GM19023 (cell line): ENCODE measurements around the gene ZNF552.
A peak's percentile ranks its signal among the peaks of the same experiment; 100 is the strongest.
"Not testable (repeated sequence)": the region's sequence is repeated elsewhere in the genome, so short reads cannot be mapped to it uniquely, and the experiment has no call there.

Source experiments
- ATAC-seq: cut with Tn5 transposase; IDR thresholded peaks from one replicate; pipeline ENCODE4 v1.9.1; 2021; ENCODE audit warnings: mild to moderate bottlenecking, moderate library complexity; ENCODE audit not compliant: unreplicated experiment

ZNF552 gene

GRCh38 chr19:57819475-57820148 lies 4.9 kb upstream of the ZNF552 start:
- peak; percentile 83 for ATAC-seq

DNA sequence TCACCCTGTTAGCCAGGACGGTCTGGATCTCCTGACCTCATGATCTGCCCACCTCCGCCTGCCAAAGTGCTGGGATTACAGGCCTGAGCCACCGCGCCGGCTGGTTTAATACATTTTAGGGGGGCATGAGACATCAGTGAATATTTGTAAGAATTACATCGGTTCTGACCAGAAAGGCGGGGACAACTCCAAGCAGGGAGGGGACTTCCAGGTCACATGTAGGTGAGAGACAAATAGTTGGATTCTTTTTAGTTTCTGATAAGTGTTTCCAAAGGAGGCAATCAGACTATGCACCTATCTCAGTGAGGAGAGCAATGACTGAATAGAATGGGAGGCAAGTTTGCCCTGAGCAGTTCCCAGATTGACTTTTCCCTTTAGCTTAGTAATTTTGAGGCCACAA lies 3.7 kb upstream of the ZNF552 start:
- no peak for ATAC-seq

GRCh38 chr19:57817976-57818375 lies 3.3 kb upstream of the ZNF552 start:
- ATAC-seq = no peak

GRCh38 chr19:57816652-57817051 lies 1.9 kb upstream of the ZNF552 start:
- ATAC-seq = no peak

GRCh38 chr19:57815247-57816075 lies 748 bp upstream of the ZNF552 start:
- no peak for ATAC-seq

GRCh38 chr19:57813919-57814504 lies 701 bp downstream of the ZNF552 start:
- ATAC-seq = no peak

GRCh38 chr19:57812975-57813820 lies 1.5 kb downstream of the ZNF552 start:
- not testable (repeated sequence) for ATAC-seq

- ATAC-seq = no peak
Observed at GRCh38 chr19:57812226-57812625, 2.5 kb downstream of the ZNF552 start.

DNA sequence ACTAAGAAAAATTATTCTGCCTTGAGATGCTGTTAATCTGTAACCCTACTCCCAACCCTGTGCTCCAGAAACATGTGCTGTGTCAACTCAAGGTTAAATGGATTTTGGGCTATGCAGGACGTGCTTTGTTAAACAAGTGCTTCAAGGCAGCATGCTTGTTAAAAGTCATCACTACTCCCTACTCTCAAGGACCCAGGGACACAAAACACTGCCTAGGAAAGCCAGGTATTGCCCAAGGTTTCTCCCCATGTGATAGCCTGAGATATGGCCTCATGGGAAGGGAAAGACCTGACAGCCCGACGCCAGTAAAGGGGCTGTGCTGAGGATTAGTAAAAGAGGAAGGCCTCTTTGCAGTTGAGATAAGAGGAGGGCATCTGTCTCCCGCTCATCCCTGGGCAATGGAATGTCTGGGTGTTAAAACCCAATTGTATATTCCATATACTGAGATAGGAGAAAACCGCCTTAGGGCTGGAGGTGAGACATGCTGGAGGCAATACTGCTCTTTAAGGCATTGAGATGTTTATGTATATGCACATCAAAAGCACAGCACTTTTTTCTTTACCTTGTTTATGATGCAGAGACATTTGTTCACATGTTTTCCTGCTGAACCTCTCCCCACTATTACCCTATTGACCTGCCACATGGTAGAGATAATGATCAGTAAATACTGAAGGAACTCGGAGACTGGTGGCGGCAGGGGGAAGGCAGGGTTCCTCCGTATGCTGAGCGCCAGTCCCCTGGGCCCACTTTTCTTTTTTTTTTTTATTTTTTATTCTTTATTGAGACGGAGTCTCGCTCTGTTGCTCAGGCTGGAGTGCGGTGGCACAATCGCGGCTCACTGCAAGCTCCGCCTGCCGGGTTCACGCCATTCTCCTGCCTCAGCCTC lies 4.1 kb downstream of the ZNF552 start:
- ATAC-seq = not testable (repeated sequence)

- ATAC-seq = no peak
Observed at GRCh38 chr19:57807541-57807940, 7.2 kb downstream of the ZNF552 start.

DNA sequence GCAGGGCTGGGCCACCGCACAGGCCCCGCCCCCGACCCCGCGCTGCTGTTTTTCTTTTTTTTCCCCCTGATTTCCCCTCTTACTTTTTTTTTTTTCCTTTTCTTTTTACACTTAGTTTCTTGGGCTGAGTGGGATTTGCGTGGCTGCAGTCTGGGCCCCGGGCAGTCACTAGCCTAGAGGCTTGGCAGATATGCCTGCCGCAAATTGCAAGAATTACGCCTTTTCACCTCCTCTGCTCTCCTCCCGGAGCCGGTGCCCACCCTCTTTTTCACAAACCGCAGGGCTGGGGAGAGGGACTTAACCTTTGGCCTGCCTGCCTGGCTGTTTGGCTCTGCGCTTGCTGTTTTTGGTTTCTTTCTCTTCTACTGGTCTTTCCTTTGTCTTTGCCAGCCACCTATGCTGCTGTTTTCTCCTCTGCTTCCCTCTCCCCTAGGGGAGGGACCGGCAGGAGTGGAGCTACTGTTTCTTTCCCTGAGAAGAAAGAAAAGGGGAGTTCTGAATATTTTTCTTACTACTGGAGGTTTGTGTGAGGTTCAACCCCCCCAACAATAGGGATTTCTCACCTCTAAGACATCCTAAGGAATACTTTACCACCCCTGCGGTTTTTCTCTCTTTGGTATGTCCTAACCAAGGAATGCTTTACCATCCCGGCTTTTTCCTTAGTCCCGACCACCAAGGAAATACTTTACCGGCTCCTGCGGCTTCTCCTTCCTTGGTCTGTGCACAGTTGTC lies 11.0 kb downstream of the ZNF552 start:
- ATAC-seq = no peak

GRCh38 chr19:57803265-57803593 lies 11.5 kb downstream of the ZNF552 start:
- ATAC-seq = no peak

DNA sequence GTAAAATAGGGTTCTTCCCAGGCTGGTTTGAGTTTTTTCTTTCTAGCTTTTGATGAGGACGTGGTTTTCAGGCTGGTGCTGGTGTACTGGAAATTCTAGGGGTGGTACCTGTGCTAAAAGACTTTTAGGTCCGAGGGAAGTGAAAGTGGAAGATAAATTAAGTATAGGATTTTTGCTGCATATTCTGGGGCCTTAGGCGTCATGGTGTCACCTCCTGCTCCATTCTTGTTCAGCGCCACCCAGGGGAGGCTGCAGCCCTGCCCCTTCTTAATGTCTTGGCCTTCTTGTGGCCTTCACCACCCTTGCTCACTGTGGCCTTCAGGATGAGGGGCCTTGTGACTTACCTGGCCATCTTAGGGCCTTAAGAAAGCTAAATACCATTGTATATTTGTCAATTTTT lies 12.4 kb downstream of the ZNF552 start:
- no peak for ATAC-seq

- ATAC-seq = no peak
Observed at GRCh38 chr19:57800696-57801095, 14.0 kb downstream of the ZNF552 start.

DNA sequence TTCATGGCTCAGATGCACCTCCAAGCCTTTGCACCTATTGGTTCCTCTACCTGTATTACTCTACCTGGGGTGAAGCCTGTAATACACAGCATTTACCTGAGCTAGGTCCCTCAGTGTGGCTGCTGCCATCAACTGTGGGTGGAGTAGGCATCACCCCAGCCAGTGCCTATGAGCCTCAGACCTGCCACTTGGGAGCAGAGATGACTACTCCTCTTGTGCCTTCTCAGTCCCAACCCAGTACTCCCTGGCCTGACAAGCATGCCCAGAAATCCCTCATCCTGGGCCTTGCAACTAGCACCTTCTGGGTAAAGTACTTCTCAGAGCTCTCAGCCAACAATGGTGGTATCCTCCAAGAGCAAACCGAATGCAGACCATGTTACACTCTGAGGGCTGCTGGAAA lies 18.1 kb downstream of the ZNF552 start:
- not testable (repeated sequence) for ATAC-seq

- no peak for ATAC-seq
Observed at GRCh38 chr19:57789288-57789687, 25.4 kb downstream of the ZNF552 start.

- no peak for ATAC-seq
Observed at GRCh38 chr19:57788114-57788692, 26.5 kb downstream of the ZNF552 start.

DNA sequence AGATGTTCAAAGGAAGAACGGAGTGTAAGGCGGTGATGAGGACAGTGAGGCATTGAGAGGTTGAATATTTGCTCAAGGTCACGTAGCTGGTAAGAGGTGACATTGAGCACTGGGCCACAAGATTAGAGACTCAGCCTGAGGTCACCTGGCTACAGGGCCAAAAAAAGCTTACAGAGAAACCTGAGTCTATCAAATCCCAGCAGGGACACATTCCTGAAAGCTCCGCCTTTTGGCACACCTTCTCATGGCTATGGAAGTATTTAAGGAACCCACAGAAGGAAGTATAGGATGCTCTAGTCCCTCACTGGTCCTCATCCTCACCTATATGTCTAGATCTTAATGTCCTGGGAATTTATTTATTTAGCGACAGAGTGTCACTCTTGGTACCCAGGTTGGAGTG lies 27.8 kb downstream of the ZNF552 start:
- ATAC-seq = no peak

GRCh38 chr19:57786286-57786685 lies 28.4 kb downstream of the ZNF552 start:
- no peak for ATAC-seq
